ENCODE results near the gene ALCAM.

DNA sequence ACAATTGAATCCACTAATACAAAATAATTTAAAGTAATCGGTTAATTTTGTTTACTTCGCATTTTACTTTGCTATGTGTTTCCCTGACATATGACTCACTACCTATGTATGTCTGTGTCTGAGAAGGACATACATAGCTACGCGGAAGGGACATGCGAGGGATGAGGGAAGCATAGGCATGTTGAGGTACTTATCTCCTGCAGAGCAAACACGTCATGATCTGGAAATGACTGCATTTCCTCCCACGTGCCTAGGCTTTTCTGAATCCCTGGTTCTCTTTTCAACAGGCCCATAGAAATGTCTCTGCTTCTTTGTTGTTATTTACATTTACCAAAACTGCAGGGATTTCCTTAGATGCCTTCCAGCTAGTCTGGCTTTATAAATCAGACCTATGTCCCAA, 27.5 kb downstream of the ALCAM start:
- TF ChIP-seq POLR2A (IDR thresholded peaks at IDR 0.05) = no peak
- TF ChIP-seq, protein P1, sequence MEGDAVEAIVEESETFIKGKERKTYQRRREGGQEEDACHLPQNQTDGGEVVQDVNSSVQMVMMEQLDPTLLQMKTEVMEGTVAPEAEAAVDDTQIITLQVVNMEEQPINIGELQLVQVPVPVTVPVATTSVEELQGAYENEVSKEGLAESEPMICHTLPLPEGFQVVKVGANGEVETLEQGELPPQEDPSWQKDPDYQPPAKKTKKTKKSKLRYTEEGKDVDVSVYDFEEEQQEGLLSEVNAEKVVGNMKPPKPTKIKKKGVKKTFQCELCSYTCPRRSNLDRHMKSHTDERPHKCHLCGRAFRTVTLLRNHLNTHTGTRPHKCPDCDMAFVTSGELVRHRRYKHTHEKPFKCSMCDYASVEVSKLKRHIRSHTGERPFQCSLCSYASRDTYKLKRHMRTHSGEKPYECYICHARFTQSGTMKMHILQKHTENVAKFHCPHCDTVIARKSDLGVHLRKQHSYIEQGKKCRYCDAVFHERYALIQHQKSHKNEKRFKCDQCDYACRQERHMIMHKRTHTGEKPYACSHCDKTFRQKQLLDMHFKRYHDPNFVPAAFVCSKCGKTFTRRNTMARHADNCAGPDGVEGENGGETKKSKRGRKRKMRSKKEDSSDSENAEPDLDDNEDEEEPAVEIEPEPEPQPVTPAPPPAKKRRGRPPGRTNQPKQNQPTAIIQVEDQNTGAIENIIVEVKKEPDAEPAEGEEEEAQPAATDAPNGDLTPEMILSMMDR (IDR thresholded peaks at IDR 0.05) = no peak
